OCI-LY1 (cell line): ENCODE measurements around the gene DENND1A.

ENCODE experiments used
- CTCF ChIP-seq: fragments of 200-600 bp; sonication (generic), shearing (Covaris generic); IDR thresholded peaks from 2 replicates; pipeline ENCODE4 v1.5.1; 2017; ENCODE audit warnings: mild to moderate bottlenecking, antibody characterized with exemption, low read length, moderate library complexity, mixed read lengths
- EZH2 ChIP-seq: fragments of 200-600 bp; sonication (generic), shearing (Covaris generic); IDR thresholded peaks from 2 replicates; pipeline ENCODE4 v1.8.0; 2017; ENCODE audit warnings: borderline replicate concordance, mixed run types, mild to moderate bottlenecking, antibody characterized with exemption, low read length, moderate library complexity, mixed read lengths

- TF ChIP-seq CTCF (no peak), EZH2 (no peak)
These were observed 449.8 kb downstream of the DENND1A start for GRCh38 chr9:123480096-123480495.
